GM21529 (cell line): ENCODE measurements around the gene NDUFA3.

Source experiments
- ATAC-seq: cut with Tn5 transposase; IDR thresholded peaks from one replicate; pipeline ENCODE4 v1.9.1; 2021; ENCODE audit not compliant: unreplicated experiment

NDUFA3 gene

GRCh38 chr19:54137699-54138488 lies 35.2 kb downstream of the NDUFA3 start, which contains the start of gene CNOT3:
Gene CNOT3 (plus strand): TSS chr19:54137762. CDS start chr19:54142979, 5,217 bp downstream.
- no peak for ATAC-seq

GRCh38 chr19:54138489-54139256 lies 36.0 kb downstream of the NDUFA3 start:
- no peak for ATAC-seq

- no peak for ATAC-seq
Measured at GRCh38 chr19:54141356-54141755, 38.7 kb downstream of the NDUFA3 start.

- no peak for ATAC-seq
Measured at GRCh38 chr19:54142166-54142780, 39.6 kb downstream of the NDUFA3 start.

GRCh38 chr19:54145541-54146158 lies 43.0 kb downstream of the NDUFA3 start:
- no peak for ATAC-seq

- no peak for ATAC-seq
Measured at GRCh38 chr19:54147676-54148075, 45.0 kb downstream of the NDUFA3 start.

GRCh38 chr19:54148158-54148557 lies 45.5 kb downstream of the NDUFA3 start:
- no peak for ATAC-seq

GRCh38 chr19:54149021-54149812 lies 46.6 kb downstream of the NDUFA3 start:
- no peak for ATAC-seq

- no peak for ATAC-seq
Measured at GRCh38 chr19:54151362-54152035, 48.8 kb downstream of the NDUFA3 start.

- no peak for ATAC-seq
Measured at GRCh38 chr19:54152267-54152666, 49.6 kb downstream of the NDUFA3 start.

GRCh38 chr19:54152878-54153524 lies 50.3 kb downstream of the NDUFA3 start:
- ATAC-seq = no peak

GRCh38 chr19:54153731-54154326 lies 51.2 kb downstream of the NDUFA3 start:
- no peak for ATAC-seq

GRCh38 chr19:54154603-54155345 lies 52.1 kb downstream of the NDUFA3 start:
- ATAC-seq = no peak

GRCh38 chr19:54155694-54156093 lies 53.0 kb downstream of the NDUFA3 start:
- ATAC-seq = no peak

- no peak for ATAC-seq
Measured at GRCh38 chr19:54156490-54156889, 53.8 kb downstream of the NDUFA3 start.

GRCh38 chr19:54156953-54157352 lies 54.3 kb downstream of the NDUFA3 start:
- ATAC-seq = no peak
